ENCODE results near the gene PLXND1. TPM values are rescaled to one million over a fixed set of nuclear protein-coding genes. Genes with fewer than 3 reads are reported as not detected.
"Not testable (repeated sequence)": the region's sequence is repeated elsewhere in the genome, so short reads cannot be mapped to it uniquely, and the experiment has no call there.

PLXND1 gene
- total RNA-seq, 1 donor from 2014 or later: 29.6 TPM

DNA sequence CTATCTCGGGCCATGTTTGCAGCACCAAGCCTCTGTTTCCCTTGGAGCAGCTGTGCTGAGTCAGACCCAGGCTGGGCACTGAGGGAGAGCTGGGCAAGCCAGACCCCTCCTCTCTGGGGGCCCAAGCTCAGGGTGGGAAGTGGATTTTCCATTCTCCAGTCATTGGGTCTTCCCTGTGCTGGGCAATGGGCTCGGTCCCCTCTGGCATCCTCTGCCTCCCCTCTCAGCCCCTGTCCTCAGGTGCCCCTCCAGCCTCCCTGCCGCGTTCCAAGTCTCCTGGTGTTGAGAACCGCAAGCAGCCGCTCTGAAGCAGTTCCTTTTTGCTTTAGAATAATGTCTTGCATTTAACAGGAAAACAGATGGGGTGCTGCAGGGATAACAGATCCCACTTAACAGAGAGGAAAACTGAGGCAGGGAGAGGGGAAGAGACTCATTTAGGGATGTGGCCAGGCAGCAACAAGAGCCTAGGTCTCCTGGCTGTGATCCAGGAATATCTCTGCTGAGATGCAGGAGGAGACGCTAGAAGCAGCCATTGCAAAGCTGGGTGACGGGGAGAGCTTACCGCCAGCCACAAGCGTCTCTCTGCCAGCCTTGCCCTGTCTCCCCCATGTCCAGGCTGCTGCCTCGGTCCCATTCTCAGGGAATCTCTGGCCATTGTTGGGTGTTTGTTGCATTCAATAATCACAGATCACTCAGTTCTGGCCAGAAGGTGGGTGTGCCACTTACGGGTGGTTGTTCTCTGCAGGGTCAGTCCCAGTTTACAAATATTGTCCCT, 76.9 kb downstream of the PLXND1 start:
- no peak for DNase-seq (ENCODE audit: low read depth)

DNA sequence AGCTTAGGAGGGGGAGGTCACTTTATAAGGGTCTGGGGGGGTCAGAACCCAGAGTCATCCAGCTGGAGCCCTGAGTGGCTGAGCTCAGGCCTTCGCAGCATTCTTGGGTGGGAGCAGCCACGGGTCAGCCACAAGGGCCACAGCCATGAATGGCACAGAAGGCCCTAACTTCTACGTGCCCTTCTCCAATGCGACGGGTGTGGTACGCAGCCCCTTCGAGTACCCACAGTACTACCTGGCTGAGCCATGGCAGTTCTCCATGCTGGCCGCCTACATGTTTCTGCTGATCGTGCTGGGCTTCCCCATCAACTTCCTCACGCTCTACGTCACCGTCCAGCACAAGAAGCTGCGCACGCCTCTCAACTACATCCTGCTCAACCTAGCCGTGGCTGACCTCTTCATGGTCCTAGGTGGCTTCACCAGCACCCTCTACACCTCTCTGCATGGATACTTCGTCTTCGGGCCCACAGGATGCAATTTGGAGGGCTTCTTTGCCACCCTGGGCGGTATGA, 77.8 kb downstream of the PLXND1 start, which contains the start of gene RHO:
TSS of gene RHO (plus strand) at position 51 of the 512 bp plus-strand sequence. CDS start at position 146, 95 bp downstream.
- DNase-seq (ENCODE audit: low read depth): no peak

- DNase-seq (ENCODE audit: low read depth): no peak
These were observed 79.2 kb downstream of the PLXND1 start for GRCh38 chr3:129527262-129527661.

DNA sequence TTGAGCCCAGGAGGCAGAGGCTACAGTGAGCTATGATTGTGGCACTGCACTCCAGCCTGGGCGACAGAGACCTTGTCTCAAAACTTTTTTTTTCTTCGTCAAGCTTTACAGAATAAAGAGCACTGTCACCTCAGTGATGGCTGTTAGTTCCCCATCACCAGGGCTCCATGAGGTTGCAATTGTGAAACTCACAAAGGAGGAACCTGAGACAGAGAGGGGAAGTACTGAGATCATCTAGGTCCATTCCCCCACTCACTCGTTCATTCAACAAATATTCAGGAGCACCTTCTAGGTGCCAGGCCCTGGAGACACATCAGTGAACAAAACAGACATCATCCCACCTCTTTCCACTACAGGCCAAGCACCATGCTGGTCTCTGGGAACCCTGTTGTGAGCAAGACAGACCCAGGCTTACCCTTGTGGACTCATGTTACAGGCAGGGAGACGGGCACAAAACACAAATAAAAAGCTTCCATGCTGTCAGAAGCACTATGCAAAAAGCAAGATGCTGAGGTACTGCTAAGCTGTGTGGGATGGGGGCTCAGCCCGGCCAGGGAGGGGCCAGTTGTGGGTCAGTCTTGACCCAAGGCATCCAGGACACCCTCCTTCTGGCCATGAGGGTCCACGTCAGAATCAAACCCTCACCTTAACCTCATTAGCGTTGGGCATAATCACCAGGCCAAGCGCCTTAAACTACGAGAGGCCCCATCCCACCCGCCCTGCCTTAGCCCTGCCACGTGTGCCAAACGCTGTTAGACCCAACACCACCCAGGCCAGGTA, 80.2 kb downstream of the PLXND1 start:
- DNase-seq (ENCODE audit: low read depth): no peak

DNA sequence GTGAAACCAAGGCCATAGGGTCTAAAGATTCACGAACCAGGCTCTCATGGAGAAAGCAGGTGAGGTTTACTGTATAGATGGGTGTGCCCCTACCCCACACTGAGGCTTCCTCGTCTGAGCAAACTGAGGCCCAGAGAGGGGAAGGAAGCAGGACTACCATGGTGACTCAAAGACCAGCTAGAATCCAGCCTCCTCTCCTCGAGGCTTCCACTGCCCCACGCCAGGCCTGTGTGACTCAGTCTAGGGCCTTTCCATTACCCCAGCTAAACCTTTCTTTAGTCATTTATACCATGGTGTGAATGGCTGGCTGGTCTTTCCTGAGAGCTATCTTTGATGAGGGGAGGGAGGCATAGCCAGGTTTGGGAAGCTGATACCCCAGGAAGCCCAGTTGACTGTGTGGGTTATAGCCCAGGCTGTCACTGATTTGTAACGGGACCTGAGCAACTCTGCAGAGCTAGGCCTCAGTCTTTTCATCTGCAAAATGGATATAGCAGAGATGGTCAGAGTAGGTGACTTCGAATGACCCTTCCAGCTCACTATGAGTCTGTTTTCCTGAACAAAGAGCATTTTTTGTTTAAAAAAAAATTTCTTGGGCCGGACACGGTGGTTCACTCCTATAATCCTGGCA, 81.0 kb downstream of the PLXND1 start:
- peak; percentile 19 for DNase-seq (ENCODE audit: low read depth)

- no peak for DNase-seq (ENCODE audit: low read depth)
These were observed 82.4 kb downstream of the PLXND1 start for GRCh38 chr3:129524081-129524480.

- no peak for DNase-seq (ENCODE audit: low read depth)
These were observed 83.5 kb downstream of the PLXND1 start for GRCh38 chr3:129522953-129523352.

DNA sequence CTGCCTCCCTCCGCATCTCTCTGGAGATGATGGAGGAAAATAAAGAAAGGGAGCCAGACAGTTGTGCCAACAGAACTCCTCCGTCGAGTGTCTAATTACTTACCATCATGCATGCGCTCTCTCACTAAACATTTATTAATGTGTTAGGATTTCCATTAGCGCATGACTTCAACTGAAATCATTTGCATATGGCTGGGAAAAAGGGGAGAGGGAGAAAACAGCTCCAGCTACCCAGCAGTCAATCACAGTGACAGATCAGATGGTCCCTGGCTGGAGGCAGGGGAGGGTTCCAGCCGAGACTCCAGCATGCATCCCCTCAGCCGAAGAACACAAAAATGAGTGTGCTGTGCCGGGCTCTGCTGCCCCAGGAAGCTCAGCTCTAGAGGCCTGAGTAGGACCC, 84.9 kb downstream of the PLXND1 start:
- no peak for DNase-seq (ENCODE audit: low read depth)

GRCh38 chr3:129520960-129521359, 85.5 kb downstream of the PLXND1 start:
- no peak for DNase-seq (ENCODE audit: low read depth)

GRCh38 chr3:129519896-129520715, 86.4 kb downstream of the PLXND1 start:
- DNase-seq (ENCODE audit: low read depth): no peak

GRCh38 chr3:129519449-129519848, 87.0 kb downstream of the PLXND1 start:
- no peak for DNase-seq (ENCODE audit: low read depth)

GRCh38 chr3:129518581-129518980, 87.9 kb downstream of the PLXND1 start:
- DNase-seq (ENCODE audit: low read depth): no peak

GRCh38 chr3:129518038-129518561, 88.4 kb downstream of the PLXND1 start:
- DNase-seq (ENCODE audit: low read depth): no peak

GRCh38 chr3:129517516-129517915, 89.0 kb downstream of the PLXND1 start:
- DNase-seq (ENCODE audit: low read depth): no peak

GRCh38 chr3:129515821-129516432, 90.5 kb downstream of the PLXND1 start:
- DNase-seq (ENCODE audit: low read depth): not testable (repeated sequence)

DNA sequence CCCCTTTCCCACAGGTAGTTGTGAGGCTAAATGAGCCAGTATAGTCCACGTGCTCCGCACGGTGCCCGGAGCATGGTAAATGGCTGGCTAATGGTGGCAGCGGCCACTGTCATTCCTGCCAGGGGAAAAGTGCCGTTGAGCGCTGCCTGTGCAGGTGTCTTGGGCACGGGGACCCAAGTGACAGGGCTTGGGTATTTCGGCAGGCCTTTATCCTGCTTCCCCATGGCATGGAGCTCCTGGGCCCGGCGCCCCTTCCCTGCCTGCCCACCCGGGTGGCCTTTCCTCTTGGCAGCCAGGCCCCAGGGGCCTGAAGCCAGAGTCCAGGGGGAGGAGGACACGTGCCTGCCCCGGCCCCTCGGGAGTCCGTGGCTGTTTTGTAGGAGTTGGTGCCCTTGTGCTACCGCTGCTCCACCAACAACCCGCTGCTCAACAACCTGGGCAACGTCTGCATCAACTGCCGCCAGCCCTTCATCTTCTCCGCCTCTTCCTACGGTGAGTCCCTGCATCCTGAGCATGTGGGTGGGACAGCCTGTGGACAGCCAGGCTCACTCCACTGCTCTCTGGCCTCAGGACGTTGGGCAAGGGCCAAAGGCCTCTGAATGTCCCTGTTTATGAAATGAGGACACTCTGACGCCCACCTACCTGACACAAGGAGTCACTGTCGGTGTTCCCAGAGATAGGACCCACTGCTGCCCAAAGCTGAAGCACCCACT, 91.2 kb downstream of the PLXND1 start:
- DNase-seq (ENCODE audit: low read depth): not testable (repeated sequence)

GRCh38 chr3:129514563-129514962, 91.9 kb downstream of the PLXND1 start:
- no peak for DNase-seq (ENCODE audit: low read depth)

DNA sequence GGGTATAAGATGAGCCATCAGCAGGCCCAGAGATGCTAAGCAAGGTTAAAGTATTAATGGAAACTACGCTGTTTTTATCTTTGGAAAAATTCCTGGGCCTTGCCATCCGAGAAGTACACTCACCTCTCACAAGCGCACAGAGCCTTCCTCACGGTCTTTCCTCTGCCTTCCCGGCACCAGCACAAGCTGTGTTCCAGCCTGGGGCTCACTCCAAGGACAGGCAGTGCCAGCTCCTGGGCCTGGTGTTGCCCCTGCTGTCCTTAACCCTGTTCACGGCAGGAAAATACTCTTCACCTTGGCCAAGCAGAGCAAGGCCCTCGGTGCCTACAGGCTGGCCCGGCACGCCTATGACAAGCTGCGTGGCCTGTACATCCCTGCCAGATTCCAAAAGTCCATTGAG, 92.4 kb downstream of the PLXND1 start:
- no peak for DNase-seq (ENCODE audit: low read depth)

GRCh38 chr3:129513705-129514104, 92.8 kb downstream of the PLXND1 start:
- no peak for DNase-seq (ENCODE audit: low read depth)

DNA sequence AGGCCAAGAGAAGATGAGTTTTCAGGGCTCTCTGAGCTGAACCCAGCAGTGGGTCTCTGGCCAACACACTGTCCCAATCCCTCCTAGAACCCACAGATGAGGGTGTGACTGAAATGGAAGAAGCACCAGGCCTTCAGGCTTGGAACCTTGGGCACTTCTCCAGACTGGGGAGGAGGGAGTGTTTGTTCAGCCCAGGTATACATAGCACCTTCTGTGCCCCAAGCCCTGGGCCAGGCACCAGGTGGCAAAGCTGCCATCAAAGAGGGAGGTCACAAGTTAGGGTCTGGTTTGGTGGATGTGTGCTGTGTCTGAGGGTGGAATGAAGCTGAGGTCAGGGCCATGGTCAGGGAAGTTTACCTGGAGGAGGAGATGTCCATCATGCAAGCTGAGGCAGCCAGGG, 93.9 kb downstream of the PLXND1 start:
- DNase-seq (ENCODE audit: low read depth): no peak
